ENCODE data around the gene TEDC1.

TEDC1 gene

GRCh38 chr14:105456736-105457617 lies 34.1 kb upstream of the TEDC1 start:
- no peak for FAIRE-seq
- no peak for DNase-seq (ENCODE audit: low spot score)

- no peak for DNase-seq (ENCODE audit: low spot score)
- no peak for FAIRE-seq
These were observed 33.0 kb upstream of the TEDC1 start for GRCh38 chr14:105458010-105458409.

- DNase-seq (ENCODE audit: low spot score) = no peak
- FAIRE-seq = no peak
These were observed 32.5 kb upstream of the TEDC1 start for GRCh38 chr14:105458571-105458970.

GRCh38 chr14:105460116-105460515 lies 30.9 kb upstream of the TEDC1 start:
- FAIRE-seq (no peak), DNase-seq (ENCODE audit: low spot score) (no peak)

GRCh38 chr14:105460616-105461015 lies 30.4 kb upstream of the TEDC1 start:
- FAIRE-seq (no peak), DNase-seq (ENCODE audit: low spot score) (no peak)

- no peak for FAIRE-seq
- no peak for DNase-seq (ENCODE audit: low spot score)
These were observed 29.1 kb upstream of the TEDC1 start for GRCh38 chr14:105461903-105462302.

GRCh38 chr14:105464501-105464900 lies 26.5 kb upstream of the TEDC1 start:
- DNase-seq (ENCODE audit: low spot score) (no peak), FAIRE-seq (no peak)

- DNase-seq (ENCODE audit: low spot score) (peak; percentile 51), FAIRE-seq (no peak)
These were observed 25.6 kb upstream of the TEDC1 start for GRCh38 chr14:105465209-105466031.

- no peak for FAIRE-seq
- DNase-seq (ENCODE audit: low spot score) = no peak
These were observed 24.4 kb upstream of the TEDC1 start for GRCh38 chr14:105466531-105467248.

GRCh38 chr14:105467249-105467941 lies 23.7 kb upstream of the TEDC1 start:
- FAIRE-seq (no peak), DNase-seq (ENCODE audit: low spot score) (no peak)

- no peak for DNase-seq (ENCODE audit: low spot score)
- FAIRE-seq = no peak
These were observed 23.0 kb upstream of the TEDC1 start for GRCh38 chr14:105467942-105468471.

GRCh38 chr14:105468621-105469241 lies 22.3 kb upstream of the TEDC1 start:
- FAIRE-seq (no peak), DNase-seq (ENCODE audit: low spot score) (no peak)

- no peak for FAIRE-seq
- no peak for DNase-seq (ENCODE audit: low spot score)
These were observed 21.3 kb upstream of the TEDC1 start for GRCh38 chr14:105469456-105470349.

- FAIRE-seq (no peak), DNase-seq (ENCODE audit: low spot score) (no peak)
These were observed 20.4 kb upstream of the TEDC1 start for GRCh38 chr14:105470350-105471296.

GRCh38 chr14:105471297-105471821 lies 19.7 kb upstream of the TEDC1 start:
- DNase-seq (ENCODE audit: low spot score) (no peak), FAIRE-seq (no peak)

GRCh38 chr14:105471823-105472485 lies 19.1 kb upstream of the TEDC1 start:
- no peak for FAIRE-seq
- DNase-seq (ENCODE audit: low spot score) = no peak

GRCh38 chr14:105472486-105472991 lies 18.5 kb upstream of the TEDC1 start:
- no peak for DNase-seq (ENCODE audit: low spot score)
- FAIRE-seq = no peak
